HCT116 (cell line): ENCODE results near the gene CPTP.

Experiments
- FOSL1 ChIP-seq: IDR thresholded peaks from 2 replicates; pipeline ENCODE4 v1.6.1; 2012; ENCODE audit warnings: low read depth
- POLR2A ChIP-seq: IDR thresholded peaks from 2 replicates; pipeline ENCODE4 v1.7.0; 2011; ENCODE audit warnings: borderline replicate concordance; ENCODE audit not compliant: insufficient read depth, insufficient read length; ENCODE audit errors: extremely low read depth
- YY1 ChIP-seq: IDR thresholded peaks from 2 replicates; pipeline ENCODE4 v1.6.1; 2011; ENCODE audit warnings: low read length, low read depth, moderate library complexity, mild to moderate bottlenecking; ENCODE audit not compliant: insufficient replicate concordance; ENCODE audit errors: extremely low read depth
- TF ChIP-seq, protein P1 (sequence below), 3 experiments: fragments of 200-600 bp in 1 of 3; sonication (generic) in 1 of 3; IDR thresholded peaks in 2 of 3; conservative IDR thresholded peaks in 1 of 3; 2 replicates each; pipeline ENCODE4 v1.5.1; 2012 to 2017; ENCODE audit warnings: low read depth in 2 of 3, low read length in 2 of 3, antibody characterized with exemption in 1 of 3, borderline replicate concordance in 1 of 3, control low read depth in 1 of 3, mild to moderate bottlenecking in 1 of 3, mixed read lengths in 1 of 3, mixed run types in 1 of 3, moderate library complexity in 1 of 3; ENCODE audit not compliant: insufficient read depth in 1 of 3

DNA sequence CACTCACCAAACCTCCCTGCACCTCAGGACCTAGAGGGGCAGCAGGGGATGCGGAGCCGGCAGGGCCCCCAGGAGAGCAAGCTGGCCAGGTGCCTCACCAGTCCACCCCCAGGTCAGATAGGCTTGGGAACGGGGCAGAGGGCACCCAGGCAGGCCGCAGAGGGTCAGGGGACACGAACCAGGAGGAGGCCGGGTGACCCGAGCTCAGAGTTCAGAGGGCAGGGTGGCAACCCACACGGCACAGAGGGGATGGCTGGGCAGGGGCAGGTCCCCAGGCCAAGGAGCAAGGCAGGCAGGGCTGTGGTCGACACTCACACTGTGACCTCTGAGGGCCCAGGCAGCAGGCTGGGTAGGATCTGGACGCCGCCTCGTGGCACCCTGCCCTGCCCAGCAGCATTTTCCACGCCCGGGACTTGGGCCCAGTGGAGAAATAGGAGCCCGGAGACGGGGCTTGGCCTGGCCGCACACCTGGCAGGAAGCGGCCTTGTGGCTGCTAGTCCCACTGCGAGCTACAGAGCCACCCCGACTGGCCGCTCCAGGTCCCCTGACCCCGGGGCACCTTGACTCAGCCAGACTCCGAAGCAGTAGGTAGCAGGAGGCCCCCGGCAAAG is 19.3 kb downstream of the CPTP start:
- TF ChIP-seq YY1 (no peak), POLR2A (no peak), FOSL1 (no peak)
- TF ChIP-seq, protein P1, sequence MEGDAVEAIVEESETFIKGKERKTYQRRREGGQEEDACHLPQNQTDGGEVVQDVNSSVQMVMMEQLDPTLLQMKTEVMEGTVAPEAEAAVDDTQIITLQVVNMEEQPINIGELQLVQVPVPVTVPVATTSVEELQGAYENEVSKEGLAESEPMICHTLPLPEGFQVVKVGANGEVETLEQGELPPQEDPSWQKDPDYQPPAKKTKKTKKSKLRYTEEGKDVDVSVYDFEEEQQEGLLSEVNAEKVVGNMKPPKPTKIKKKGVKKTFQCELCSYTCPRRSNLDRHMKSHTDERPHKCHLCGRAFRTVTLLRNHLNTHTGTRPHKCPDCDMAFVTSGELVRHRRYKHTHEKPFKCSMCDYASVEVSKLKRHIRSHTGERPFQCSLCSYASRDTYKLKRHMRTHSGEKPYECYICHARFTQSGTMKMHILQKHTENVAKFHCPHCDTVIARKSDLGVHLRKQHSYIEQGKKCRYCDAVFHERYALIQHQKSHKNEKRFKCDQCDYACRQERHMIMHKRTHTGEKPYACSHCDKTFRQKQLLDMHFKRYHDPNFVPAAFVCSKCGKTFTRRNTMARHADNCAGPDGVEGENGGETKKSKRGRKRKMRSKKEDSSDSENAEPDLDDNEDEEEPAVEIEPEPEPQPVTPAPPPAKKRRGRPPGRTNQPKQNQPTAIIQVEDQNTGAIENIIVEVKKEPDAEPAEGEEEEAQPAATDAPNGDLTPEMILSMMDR (IDR thresholded peaks at IDR 0.05 in 2 of 3, conservative IDR thresholded peaks at IDR 0.05 in 1 of 3; ENCODE audit: borderline replicate concordance in 1 of 3, insufficient read depth in 1 of 3, low read depth in 2 of 3, low read length in 2 of 3), result no peak
